Measurements from ENCODE around the gene LPIN2. TPM values are rescaled to one million over a fixed set of nuclear protein-coding genes. Genes with fewer than 3 reads are reported as not detected.

The LPIN2 gene
- total RNA-seq, 3 donors from 2014 or later, result 21.8 to 38.1 (median 29.2) TPM

DNA sequence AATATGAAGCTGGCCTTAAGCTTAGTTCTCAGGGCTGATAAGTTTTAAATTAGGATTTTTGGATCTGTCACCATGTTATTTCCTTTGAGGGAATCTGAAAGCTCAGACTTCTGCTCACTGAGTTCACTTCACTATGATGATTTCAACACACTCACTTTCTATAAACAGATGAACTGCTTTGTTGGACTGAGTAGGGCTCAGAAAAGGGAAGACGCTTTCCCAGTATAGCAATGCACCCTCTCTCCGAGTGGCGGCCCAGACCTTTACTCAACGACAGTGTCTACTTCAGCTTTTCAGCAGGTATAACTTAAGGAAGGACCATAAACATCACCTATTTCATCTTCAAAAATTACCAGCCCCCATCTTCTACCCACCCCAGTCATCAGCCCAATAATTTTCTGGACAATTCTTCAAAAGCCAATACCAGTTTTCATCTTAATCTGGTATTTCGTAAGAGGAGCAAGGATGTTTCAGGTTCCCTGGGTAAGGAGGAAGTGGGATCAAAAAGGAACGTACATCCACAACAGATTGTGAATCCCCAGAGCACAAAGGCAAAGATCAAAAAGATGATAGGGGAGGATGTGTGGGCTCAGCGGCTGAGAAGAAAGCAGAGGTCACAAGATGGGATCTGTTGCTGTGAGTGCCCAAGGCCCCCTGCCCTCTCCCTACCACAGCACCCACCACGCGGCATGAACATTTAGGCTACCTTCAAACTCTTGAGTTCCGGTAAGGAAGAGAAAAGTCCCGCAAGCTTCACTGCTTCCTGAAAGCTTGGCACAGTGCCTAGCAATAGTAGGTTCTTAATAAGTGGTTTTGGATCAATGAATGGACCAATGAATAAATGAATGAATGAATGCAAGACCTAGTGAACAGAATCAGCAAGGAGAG is 41.9 kb downstream of the LPIN2 start:
- DNase-seq (ENCODE audit: low spot score in 2 of 2), result no peak
- no peak overlapping the region for H3K4me3 ChIP-seq
- intact Hi-C loops (cut with DNase I; ENCODE audit: low total_unique reads), result no loop called here
- H3K36me3 ChIP-seq, result no peaks in the 10 kb centered on the region
- peak overlapping the region in 1 of 2 donors; percentile 57 for H3K27ac ChIP-seq
- no peaks in the 10 kb centered on the region for H3K27me3 ChIP-seq
- no peaks in the 10 kb centered on the region for H3K4me1 ChIP-seq
- no peaks in the 10 kb centered on the region for H3K9me3 ChIP-seq
- TF ChIP-seq POLR2AphosphoS5 (IDR thresholded peaks at IDR 0.05), result no peak
- TF ChIP-seq POLR2A (IDR thresholded peaks at IDR 0.05), result no peak
- TF ChIP-seq, protein P1, sequence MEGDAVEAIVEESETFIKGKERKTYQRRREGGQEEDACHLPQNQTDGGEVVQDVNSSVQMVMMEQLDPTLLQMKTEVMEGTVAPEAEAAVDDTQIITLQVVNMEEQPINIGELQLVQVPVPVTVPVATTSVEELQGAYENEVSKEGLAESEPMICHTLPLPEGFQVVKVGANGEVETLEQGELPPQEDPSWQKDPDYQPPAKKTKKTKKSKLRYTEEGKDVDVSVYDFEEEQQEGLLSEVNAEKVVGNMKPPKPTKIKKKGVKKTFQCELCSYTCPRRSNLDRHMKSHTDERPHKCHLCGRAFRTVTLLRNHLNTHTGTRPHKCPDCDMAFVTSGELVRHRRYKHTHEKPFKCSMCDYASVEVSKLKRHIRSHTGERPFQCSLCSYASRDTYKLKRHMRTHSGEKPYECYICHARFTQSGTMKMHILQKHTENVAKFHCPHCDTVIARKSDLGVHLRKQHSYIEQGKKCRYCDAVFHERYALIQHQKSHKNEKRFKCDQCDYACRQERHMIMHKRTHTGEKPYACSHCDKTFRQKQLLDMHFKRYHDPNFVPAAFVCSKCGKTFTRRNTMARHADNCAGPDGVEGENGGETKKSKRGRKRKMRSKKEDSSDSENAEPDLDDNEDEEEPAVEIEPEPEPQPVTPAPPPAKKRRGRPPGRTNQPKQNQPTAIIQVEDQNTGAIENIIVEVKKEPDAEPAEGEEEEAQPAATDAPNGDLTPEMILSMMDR (IDR thresholded peaks at IDR 0.05), result no peak

DNA sequence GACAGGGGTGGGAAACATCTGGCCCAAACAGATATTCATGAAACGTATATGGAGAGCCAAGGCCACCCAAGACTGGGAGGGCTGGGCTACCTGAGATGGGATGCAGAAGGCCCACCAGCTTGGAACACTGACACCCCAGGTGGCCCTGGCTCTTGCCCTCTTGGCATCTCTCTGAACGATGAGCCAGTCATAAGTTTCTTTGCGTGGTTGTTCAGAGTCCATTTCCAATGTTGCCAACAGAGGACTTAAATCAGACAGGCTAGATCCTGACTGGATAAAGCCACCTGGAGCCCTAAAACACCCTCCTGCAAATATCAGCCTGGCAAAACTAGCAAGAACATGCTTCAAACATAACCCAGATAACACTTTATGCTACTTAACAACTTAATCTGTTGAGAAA is 42.6 kb downstream of the LPIN2 start:
- Histone ChIP-seq H3K27me3 (no peaks in the 10 kb centered on the region), H3K4me1 (no peaks in the 10 kb centered on the region), H3K27ac (peak overlapping the region in 1 of 2 donors; percentile 34), H3K4me3 (no peak overlapping the region), H3K36me3 (no peaks in the 10 kb centered on the region), H3K9me3 (no peaks in the 10 kb centered on the region)
- TF ChIP-seq POLR2AphosphoS5 (IDR thresholded peaks at IDR 0.05), result no peak
- DNase-seq (ENCODE audit: low spot score in 2 of 2), result no peak
- intact Hi-C loops (cut with DNase I; ENCODE audit: low total_unique reads), result no loop called here

DNA sequence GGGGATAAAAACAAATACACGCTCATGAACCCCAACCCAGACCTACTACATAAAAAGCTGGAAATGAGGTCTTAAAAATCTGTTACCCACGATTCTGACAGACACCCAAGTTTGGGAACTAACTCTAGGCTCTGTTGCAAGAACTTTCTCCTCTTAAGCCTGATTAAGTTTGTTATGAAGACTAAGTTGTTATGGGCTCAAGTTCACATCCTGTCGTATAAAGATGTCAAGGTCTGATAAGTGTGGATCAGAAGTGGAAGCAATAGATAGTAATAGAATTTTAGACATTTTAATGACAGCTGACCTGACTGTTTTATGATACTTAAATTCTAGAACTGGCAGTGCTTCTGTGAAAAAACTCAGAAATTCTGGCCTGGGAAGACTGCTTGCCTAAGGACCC is 43.2 kb downstream of the LPIN2 start:
- no peaks in the 10 kb centered on the region for H3K9me3 ChIP-seq
- H3K4me3 ChIP-seq, result no peak overlapping the region
- intact Hi-C loops (cut with DNase I; ENCODE audit: low total_unique reads), result no loop called here
- no peaks in the 10 kb centered on the region for H3K4me1 ChIP-seq
- no peak overlapping the region for H3K27ac ChIP-seq
- DNase-seq (ENCODE audit: low spot score in 2 of 2), result no peak
- H3K27me3 ChIP-seq, result no peaks in the 10 kb centered on the region
- TF ChIP-seq POLR2A (IDR thresholded peaks at IDR 0.05) (no peak), POLR2AphosphoS5 (IDR thresholded peaks at IDR 0.05) (no peak)
- TF ChIP-seq, protein P1 (IDR thresholded peaks at IDR 0.05), result no peak
- no peaks in the 10 kb centered on the region for H3K36me3 ChIP-seq

DNA sequence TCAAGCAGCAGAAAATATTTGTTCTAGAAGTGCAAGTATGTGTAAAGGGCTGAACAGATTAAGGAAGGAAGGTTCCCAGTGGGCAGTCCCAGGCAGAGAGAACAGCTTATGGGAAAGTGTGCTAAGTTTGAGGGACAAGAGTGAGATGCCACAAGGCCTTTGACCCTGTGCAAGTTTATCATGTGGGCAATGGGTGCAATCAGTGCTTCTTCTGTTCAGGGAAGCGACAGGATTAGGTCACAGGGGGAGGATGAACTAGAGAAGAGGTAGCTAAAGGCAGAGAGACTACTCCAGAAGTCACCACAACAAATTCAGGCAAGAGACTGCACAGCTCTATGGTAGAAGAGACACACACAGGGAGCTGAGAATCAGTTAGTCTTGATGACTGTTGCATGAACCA is 44.3 kb downstream of the LPIN2 start:
- no peak overlapping the region for H3K4me3 ChIP-seq
- H3K36me3 ChIP-seq, result no peaks in the 10 kb centered on the region
- no peaks in the 10 kb centered on the region for H3K27me3 ChIP-seq
- TF ChIP-seq, protein P1 (IDR thresholded peaks at IDR 0.05), result no peak
- TF ChIP-seq POLR2A (IDR thresholded peaks at IDR 0.05) (no peak), POLR2AphosphoS5 (IDR thresholded peaks at IDR 0.05) (no peak)
- intact Hi-C loops (cut with DNase I; ENCODE audit: low total_unique reads), result no loop called here
- no peaks in the 10 kb centered on the region for H3K4me1 ChIP-seq
- peak overlapping the region; percentile 4 to 22 for H3K27ac ChIP-seq
- DNase-seq (ENCODE audit: low spot score in 2 of 2), result no peak
- H3K9me3 ChIP-seq, result no peaks in the 10 kb centered on the region

DNA sequence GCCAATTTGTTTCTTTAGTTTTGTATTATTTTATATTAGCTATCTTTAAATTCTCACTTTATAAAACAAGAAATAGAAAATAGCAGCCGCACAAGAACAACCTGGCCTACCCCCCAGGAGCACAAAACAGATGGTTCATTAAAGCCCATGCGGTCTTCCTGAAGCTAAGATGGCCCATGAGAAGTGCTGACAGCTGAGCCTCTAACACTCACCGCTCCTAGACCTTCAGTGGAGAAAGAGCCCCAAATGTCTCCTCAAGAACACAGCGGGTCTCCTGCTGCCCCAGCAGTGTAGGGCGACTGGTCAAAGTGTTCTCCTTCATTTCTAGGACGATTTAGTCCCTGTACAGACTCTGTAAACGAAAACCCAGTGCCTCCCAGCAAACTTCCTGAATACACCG is 45.1 kb downstream of the LPIN2 start:
- peak overlapping the region; percentile 21 to 59 for H3K27ac ChIP-seq
- no peak for DNase-seq (ENCODE audit: low spot score in 2 of 2)
- intact Hi-C loops (cut with DNase I; ENCODE audit: low total_unique reads), result no loop called here
- no peak overlapping the region for H3K4me3 ChIP-seq
- H3K36me3 ChIP-seq, result no peaks in the 10 kb centered on the region
- no peaks in the 10 kb centered on the region for H3K27me3 ChIP-seq
- TF ChIP-seq POLR2A (IDR thresholded peaks at IDR 0.05), result no peak
- no peaks in the 10 kb centered on the region for H3K4me1 ChIP-seq
- H3K9me3 ChIP-seq, result no peaks in the 10 kb centered on the region

DNA sequence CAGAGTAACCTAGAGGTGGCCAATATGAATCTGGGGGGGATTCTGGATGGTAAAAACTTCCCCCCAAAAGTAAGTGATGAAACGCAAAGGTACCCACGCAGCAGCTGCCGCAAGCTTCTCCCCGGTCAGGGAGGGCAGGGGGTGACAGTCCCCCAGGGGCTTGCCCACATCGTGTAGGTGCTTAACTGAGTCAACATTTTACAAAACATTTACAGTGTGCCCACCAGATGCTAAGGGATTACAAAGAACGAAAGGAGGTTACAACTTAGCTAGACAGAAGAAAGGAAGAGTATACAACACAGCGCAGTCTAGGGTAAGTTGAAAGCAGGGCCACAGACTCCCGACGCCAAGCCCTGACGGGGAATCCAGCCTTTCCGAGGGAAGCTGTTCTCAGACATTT is 45.6 kb downstream of the LPIN2 start:
- no peak for DNase-seq (ENCODE audit: low spot score in 2 of 2)
- Histone ChIP-seq H3K36me3 (no peaks in the 10 kb centered on the region), H3K4me1 (no peaks in the 10 kb centered on the region), H3K4me3 (no peak overlapping the region), H3K27ac (no peak overlapping the region), H3K27me3 (no peaks in the 10 kb centered on the region), H3K9me3 (no peaks in the 10 kb centered on the region)
- intact Hi-C loops (cut with DNase I; ENCODE audit: low total_unique reads), result no loop called here
- TF ChIP-seq, protein P1 (IDR thresholded peaks at IDR 0.05), result no peak
- TF ChIP-seq POLR2AphosphoS5 (IDR thresholded peaks at IDR 0.05) (no peak), POLR2A (IDR thresholded peaks at IDR 0.05) (no peak)

Measured in breast epithelium (tissue), 4 donors.